NCI-H2081 (cell line): ENCODE results near the gene LTBP1.
"Not testable (repeated sequence)": the region's sequence is repeated elsewhere in the genome, so short reads cannot be mapped to it uniquely, and the experiment has no call there.

Experiments
- DNase-seq, 2 experiments: peaks; one replicate each; lab custom pipeline; 2025; lab: John Stamatoyannopoulos, UW

The LTBP1 gene

DNA sequence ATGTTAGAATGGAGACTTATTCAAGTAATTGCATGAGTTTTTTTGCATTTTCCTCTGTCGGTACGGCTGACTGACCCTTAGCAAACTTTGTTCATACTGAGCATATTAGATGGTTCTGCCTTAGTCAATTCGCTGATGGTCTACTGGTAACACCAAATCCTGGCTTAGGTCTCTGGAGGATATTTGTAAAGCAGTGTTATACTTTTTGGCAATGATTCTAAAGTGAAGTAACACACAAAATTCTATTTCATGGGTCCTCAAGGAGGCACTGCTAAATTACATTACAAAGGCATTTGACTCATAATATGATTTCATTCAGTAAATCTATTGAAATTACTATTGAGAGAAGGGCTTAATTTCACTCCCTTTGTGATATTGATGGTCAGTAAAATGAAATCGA is 282.9 kb downstream of the LTBP1 start:
- DNase-seq, result no peak

DNA sequence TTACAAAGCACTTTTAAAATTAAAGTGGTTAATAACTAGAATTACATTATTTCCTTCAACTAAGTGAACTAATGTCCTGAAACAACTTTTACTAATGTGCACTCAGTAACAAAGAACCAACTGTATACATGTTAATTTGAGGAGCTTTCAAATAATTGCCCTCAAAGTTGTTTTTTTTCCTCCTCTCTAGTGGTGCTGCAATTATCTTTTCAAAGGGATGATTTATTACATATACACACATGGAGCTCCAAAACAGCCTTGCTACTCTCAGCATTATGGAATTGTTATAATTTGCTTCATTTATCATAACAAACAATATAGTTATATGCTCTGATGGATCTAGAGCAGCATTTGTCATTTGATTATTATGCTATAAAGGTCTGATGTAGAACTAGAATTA is 283.4 kb downstream of the LTBP1 start:
- peak in 1 of 2 experiments; percentile 26 for DNase-seq

- DNase-seq, result no peak
Observed at GRCh38 chr2:33230842-33231241, 284.1 kb downstream of the LTBP1 start.

- DNase-seq, result not testable (repeated sequence)
Observed at GRCh38 chr2:33235559-33235958, 288.8 kb downstream of the LTBP1 start.

DNA sequence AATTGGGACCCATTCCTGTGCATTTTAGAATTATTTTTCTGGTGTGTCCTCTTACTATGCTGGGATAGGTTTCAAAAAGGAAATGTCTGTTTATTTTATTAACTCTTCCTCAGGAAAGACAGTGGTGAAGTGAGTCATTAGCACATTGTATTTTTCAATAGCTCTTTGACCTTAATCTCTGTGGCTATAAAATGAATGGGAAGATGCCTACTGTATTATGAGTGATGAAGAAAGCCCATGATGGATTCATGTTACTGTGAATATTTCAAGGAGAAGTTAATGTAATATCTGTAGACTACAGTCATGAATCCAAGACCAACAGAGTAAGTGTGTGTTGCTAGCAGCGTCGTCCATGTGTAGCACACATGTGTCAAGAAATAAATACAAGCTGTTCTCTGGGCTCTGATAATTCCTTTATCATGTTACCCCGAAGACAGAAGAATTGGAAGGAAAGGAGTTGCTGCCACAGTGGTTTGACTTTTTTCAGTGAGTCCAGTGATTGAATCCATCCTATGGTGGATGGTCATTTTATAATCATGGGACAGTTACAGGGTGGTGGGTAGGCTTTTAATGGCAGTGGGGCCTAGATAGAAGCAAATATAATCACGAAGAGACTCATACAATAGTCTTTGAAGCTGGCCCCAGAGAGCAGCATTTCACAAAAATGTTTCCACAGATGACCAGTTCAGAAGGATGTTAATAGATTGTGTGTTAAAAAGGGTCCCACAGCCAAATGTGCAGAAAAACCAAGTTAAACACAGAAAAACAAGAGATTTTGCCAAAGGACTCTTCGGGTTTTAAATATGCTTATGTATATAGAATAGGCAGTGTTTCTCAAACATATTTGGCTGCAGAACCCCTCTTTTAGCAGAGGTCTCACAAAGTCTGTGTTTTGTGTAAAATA is 290.0 kb downstream of the LTBP1 start:
- no peak for DNase-seq

DNA sequence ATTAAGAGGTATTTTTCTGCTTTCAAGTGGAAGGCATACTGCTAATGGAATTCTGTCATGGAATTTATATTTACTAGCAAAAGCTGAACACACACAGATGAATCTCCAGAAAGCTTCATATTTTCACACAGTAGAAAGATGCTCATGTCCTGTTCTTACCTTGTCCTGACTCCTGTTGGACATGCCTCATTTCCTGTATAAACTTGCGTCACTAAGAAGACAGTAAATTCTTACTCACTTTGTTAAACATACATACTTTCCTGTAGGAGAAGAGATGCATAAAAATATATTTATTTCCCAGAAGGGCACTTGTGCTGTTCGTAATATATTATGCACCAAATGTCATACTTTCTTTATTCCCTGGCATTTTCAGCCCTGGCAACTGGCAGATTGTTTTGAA is 291.4 kb downstream of the LTBP1 start:
- no peak for DNase-seq

DNA sequence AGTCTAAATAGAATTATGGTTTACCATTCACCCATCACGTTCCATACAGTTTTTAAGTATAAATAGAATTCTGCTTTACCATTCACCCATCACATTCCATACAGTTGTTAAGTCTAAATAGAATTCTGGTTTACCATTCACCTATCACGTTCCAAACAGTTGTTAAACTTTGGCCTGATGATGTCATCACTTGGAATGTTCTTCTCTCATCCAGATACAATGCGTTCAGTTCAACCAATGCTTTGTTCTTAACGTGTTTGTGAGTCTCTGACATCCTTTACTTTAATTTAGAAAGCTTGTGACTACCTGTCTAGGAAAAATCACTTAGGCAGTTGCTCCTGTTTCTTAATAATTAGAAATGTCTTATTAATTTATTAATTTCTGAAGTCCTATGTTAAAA is 293.4 kb downstream of the LTBP1 start:
- DNase-seq, result no peak

- no peak for DNase-seq
Observed at GRCh38 chr2:33241072-33241471, 294.3 kb downstream of the LTBP1 start.

DNA sequence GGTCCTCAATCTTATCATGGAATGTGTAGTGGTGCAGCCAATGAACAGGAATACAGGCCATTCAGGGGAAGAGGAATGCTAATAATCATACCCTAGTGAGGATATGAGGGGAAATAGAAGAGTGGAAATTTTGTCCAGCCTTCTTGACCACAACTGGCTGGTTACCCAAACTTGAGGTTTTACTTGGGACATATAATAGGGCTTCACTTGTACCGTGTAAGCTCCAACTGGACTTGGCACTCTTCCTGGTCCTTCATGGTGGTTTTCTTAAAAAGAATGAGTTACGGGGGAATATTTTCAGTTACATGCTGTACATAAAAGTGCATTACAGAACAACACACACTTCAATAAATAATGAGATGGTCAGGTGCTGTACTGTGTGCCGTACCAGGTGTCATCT is 294.8 kb downstream of the LTBP1 start:
- no peak for DNase-seq

DNA sequence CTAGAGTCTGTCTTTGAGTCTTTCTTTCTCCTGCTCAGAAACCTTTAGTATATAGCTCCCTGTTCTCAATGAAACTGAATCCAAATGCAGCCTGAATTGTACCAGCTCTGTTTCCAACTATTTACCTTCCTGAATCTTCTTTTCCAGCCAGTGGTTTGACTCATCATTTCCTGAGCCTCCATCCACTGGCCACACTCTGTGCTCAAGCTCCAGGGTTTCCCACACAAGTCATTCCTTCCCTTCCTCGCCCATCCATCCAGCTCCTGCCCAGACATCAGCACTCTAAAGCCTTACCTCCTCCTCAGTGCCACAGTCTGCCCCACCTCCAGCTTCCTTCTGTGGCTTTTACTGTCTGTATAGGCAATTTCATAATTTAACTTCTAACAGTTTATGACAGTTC is 296.1 kb downstream of the LTBP1 start:
- DNase-seq, result no peak

GRCh38 chr2:33246432-33246831 is 299.7 kb downstream of the LTBP1 start:
- no peak for DNase-seq

GRCh38 chr2:33247365-33247764 is 300.6 kb downstream of the LTBP1 start:
- DNase-seq, result no peak

DNA sequence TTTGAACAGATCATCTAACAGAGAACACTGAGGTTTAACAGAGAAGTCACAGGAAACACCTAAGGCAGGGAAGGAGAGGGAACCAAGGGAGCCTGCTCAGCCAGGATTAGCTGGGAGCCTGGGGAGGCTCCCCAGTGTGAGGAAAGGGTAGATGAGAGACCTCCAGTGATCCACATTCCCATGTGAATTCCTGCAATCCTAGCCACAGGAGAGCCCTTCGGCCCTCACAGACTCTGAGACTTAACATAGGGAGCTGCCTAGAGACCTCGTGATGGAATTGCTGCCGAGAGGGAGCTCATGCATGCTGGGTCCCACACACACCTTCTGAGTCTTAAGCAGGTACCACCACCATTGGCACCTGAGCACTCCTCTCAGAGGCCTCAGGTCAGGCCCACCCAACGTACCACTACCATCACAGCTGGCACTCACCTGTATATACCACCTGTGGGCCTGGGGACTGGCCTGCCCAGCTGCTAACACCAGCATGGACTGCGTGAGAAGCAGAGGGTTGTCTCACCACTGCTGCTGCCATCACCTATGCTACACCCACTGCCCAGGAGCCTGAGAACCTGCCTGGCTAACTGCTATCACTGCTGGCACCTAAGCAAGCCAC is 303.8 kb downstream of the LTBP1 start:
- DNase-seq, result no peak

GRCh38 chr2:33256162-33256755 is 309.5 kb downstream of the LTBP1 start:
- DNase-seq, result no peak

DNA sequence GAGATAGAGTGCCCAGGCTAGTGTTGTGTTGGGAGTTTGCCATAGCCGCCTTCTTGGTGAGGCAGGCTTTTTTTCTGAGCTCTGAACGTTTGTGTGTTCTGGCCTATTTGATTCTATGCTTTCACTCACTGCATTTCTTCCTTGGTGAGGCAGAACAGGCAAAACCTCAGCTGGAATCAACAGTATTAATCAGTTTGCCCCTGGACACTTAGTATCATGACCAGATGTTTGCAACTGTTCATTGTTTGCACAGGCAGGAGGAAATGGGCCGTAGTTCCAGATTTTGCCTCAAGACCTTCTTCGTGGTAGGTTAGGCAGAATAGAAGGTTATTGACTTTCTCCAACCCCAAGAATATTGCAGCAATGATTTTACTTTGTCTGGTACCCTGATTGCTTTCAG is 311.6 kb downstream of the LTBP1 start:
- DNase-seq, result no peak

GRCh38 chr2:33262097-33262496 is 315.3 kb downstream of the LTBP1 start:
- DNase-seq, result no peak

GRCh38 chr2:33264766-33265165 is 318.0 kb downstream of the LTBP1 start:
- no peak for DNase-seq

DNA sequence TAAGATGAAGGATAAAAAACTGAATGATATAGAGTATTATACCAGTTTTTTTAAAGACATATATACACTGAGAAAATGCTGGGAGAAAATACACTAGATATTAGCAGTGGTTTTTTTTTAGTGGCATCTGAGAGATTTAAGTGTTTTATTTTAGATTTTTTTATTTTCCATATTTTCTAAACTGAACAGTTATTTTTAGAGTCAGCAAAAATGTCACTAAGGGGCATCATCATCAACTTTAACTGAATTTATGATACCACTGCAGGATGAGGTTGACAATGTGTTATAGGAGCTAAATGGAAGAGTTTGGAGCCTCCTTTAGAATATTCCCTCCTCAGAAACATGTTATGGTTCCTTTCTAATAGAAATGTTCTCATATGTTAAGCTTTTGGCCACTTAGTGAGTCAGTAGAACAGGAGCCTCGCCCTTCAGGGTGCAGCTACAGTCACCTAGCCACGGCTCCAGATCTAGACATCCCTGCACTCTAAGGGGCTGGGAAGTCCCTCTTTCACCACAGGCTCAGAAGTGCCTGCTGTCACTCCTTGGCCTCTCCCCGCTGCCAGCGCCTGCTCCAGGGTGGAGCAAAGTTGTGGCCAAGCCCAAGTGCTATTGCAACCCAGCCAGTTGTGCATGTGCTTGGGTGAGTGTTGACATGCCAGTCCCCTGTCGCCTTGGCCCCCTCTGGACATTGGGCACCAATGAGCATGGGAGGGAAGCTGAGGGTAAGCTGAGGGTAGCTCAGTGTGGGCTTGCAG is 319.0 kb downstream of the LTBP1 start:
- DNase-seq, result no peak

DNA sequence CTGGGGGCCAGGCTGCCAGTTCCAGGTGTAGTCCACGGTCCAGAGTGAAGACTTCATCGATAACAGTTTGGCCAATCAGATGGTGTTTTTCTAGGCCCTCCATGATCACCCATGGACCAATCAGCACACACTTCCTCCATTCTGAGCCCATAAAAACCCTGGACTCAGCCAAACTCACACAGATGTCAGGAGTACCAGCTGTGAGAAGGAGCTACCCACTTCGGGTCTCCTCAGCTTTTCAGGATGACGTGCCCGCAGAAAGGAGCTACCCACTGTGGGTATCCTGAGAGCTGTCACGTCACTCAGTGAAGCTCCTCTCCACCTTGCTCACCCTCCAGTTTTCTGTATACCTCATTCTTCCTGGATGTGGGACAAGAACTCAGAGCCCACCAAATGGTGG is 319.7 kb downstream of the LTBP1 start:
- DNase-seq, result no peak

DNA sequence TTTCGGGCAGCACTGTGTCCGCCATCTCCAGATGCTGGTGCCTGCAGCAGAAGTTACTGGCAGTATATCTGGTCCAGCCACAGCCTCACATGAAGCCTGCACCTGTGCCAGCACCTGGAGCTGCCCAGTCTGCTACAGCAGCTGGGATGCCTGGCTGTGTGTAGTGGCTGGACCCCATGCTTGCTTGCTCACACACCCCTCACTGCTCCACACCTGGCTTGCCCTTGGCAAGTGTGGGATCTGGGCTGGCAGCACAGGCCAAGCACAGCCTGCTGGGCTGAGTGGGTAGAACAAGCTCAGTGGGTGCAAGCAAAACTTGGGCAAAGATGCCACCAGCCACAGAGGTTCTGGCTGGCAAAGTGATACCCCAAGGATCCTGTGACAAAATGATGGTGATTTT is 320.3 kb downstream of the LTBP1 start:
- no peak for DNase-seq

DNA sequence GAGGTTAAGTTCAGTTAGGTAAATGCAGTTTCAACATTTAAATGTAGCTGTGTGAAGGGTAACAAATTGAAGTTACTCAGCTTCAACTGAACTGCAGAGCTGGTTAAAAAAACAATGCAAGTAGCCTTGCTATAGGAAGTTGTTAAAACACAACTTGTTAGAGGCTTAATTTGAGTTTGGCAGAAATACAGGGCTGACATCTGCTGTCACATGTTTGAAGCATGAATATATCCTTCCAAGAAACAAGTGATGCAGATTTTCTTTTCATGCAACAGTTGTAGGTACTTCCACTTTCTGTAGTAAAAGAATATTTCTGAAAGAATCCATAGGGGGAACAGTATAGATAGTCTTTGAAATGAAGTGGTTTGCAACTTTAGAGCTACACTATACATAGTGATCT is 321.0 kb downstream of the LTBP1 start:
- no peak for DNase-seq

- DNase-seq, result no peak
Observed at GRCh38 chr2:33268246-33268831, 321.6 kb downstream of the LTBP1 start.
